GM21529 (cell line): ENCODE results near the gene RNASEL.

Experiments used
- ATAC-seq: cut with Tn5 transposase; IDR thresholded peaks from one replicate; pipeline ENCODE4 v1.9.1; 2021; ENCODE audit not compliant: unreplicated experiment

RNASEL gene

DNA sequence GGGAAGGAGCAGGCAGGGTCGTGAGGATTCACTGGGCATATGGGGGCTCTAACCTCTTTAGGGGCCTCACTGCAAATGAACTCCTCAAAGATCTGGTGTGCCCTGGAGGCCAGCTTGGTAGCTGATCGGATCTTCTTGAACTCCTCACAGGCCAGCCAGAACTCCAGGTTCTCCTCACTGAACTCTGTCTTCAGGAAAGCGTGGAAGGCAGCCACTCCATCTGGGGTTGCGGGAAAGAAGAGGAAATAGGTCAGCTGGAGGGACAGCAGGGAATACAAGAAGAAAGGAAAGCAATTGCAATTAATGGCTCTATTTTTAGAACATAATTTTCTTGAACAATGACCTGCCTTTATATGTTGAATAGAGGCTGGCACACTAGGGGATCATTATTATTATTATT, 12.9 kb upstream of the RNASEL start:
- no peak for ATAC-seq

GRCh38 chr1:182601416-182601786, 12.3 kb upstream of the RNASEL start:
- no peak for ATAC-seq

GRCh38 chr1:182600745-182601415, 11.8 kb upstream of the RNASEL start:
- no peak for ATAC-seq

- no peak for ATAC-seq
Observed at GRCh38 chr1:182600036-182600713, 11.1 kb upstream of the RNASEL start.

- no peak for ATAC-seq
Observed at GRCh38 chr1:182599339-182599738, 10.3 kb upstream of the RNASEL start.

GRCh38 chr1:182598296-182598695, 9.2 kb upstream of the RNASEL start:
- ATAC-seq: no peak

- ATAC-seq: no peak
Observed at GRCh38 chr1:182596934-182597333, 7.9 kb upstream of the RNASEL start.

GRCh38 chr1:182595641-182596240, 6.7 kb upstream of the RNASEL start:
- no peak for ATAC-seq

DNA sequence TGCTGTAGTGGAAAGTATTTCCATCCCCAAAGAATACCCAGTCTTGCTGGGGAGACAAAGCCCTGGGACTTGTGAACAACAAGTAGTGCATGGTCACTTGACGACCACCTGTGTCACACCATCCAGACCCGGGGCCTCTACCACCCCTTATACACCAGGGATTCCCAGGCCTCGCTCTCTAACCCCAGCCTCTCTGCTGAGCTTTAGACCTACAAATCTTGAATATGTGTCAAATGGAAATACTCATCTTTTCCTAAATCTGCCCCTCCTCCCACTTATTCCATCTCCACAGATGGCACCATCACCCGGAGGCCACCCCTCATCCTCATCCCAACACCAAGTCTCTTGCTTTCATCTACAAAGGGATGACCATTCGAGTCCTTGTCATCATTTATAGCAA, 875 bp upstream of the RNASEL start:
- ATAC-seq: no peak

DNA sequence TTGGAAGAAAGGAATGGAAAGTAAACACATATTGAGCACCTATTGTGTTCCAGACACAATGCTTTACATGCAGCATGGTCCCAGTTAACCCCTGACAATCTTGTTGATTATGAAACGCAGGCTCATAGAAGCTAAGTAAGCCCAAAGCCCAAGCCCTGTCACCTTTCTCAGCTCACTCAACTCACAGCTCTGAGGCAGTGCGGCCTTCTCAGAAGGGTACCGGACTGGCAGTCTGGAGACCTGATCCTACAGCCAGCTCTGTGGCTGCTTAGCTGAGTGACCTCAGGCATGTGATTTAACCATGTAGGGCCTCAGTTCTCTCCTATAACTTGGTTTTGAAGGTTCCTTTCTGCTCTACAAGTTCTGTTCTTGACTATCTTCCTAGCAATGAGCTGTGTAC, 464 bp upstream of the RNASEL start:
- ATAC-seq: no peak

- no peak for ATAC-seq
Observed at GRCh38 chr1:182587666-182588499, 1.2 kb downstream of the RNASEL start.

DNA sequence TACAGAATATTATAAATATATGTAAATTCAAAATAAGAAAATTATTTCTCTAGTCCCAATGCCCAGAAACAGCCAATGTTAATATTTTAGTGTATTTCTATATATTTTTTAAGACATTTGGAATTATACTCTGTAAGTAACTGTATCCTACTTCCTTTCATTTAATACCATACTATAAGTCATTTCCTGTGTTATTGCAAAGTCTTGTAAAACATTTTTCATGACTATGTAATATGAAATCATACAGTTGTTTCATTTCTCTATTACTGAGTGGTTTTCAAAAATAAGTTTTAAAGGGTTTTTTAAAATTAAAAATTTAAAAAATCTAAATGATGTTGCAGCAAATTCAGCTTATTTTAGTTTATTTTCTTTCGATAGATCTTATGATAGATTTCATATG, 2.0 kb downstream of the RNASEL start:
- ATAC-seq: no peak

DNA sequence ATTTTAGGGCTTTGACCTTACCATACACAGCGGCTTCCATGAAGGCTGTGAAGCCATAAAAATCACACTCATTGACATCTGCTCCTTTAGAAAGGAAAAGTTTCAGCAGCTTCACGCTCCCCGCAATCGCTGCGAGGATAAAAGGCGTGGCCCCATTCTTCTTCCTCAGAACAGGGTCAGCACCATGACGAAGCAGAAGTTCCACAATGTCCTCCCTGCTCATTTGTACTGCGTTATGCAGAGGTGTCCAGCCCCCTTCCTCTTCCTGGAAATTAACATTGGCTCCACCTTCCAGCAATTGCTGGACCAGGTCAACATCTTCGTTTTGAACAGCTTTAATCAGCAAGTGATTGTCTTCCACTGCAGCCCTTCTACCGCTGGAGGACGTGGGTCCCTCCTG, 2.7 kb downstream of the RNASEL start:
- ATAC-seq: no peak

- ATAC-seq: no peak
Observed at GRCh38 chr1:182584746-182585145, 4.3 kb downstream of the RNASEL start.

DNA sequence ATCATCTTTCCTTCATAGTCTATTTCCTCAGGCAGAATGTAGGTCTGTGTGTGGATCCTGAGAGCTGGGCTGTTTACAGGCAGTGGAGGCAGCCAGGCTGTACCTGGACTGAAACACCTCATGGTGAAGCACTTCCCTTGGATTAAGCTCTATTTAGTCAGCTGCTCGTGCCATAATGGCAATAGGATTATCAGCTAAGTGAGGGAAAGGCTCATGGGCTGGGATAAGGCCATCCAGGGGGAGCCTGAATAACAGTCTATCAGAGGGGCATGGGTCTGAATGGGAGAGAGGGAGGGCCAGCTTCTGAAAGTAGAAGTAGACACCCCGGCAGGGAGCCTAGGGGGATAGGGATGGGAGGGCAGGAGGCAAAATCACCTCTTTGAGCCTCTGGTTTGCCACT, 8.3 kb downstream of the RNASEL start:
- no peak for ATAC-seq

DNA sequence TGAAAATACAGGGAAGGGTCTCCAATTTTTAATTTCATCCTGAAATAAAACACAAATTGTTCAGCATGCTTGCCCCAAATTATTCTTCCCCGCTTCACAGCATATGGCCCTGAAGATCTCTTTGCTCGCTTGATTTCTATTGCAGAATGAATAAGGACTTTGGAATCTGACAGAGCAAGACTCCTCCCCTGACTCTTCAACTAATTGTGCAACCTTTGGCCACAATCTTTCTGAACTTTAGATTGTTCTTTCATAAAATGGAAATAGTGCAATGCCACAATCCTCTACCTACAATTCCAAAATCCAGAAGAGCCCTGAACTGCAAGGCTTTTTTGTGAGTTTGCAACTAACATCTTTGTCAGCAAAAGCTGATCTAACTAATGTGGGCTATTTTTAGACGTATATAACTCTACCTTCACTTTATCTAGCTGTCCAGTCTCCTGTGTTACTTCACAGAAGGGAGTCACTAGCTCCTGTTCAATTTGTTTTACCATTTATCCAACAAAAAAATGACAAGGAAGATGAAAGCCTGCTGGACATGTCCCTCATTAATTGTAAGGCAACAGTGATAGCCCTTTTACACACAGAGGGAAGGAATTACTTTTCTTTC, 13.4 kb downstream of the RNASEL start:
- no peak for ATAC-seq

- ATAC-seq: no peak
Observed at GRCh38 chr1:182574156-182574555, 14.9 kb downstream of the RNASEL start.

GRCh38 chr1:182570611-182570970, 18.5 kb downstream of the RNASEL start:
- ATAC-seq: no peak

DNA sequence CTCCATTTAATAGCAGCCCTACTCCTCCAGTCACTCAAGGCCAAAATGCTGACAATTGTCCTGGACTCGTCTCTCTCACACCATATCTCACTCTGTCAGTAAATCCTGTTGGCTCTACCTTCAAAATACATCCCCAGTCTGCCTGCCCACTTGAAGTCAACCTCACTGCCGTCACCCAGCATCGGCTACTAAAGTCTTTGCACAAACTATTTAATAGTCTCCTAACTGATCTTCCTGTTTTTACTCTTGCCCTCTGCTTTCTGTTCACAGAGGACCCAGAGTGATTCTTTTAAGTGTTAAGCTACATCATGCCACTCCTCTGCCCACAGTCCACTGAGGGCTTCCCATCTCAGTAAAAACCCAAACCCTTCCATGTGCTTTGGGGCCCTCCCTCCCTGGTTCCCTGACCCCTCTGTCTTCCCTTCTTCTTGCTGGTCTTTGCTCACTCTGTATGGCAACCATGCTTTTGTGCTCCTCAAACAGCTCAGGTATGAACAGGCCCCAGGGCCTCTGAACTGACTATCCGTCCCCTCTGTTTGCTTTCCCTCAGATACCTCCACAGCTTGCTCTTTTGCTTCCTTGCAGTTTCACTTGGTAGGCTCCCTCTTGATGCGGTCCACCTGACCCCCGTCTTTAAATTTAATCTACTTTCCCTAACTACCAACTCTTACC, 19.0 kb downstream of the RNASEL start:
- no peak for ATAC-seq

DNA sequence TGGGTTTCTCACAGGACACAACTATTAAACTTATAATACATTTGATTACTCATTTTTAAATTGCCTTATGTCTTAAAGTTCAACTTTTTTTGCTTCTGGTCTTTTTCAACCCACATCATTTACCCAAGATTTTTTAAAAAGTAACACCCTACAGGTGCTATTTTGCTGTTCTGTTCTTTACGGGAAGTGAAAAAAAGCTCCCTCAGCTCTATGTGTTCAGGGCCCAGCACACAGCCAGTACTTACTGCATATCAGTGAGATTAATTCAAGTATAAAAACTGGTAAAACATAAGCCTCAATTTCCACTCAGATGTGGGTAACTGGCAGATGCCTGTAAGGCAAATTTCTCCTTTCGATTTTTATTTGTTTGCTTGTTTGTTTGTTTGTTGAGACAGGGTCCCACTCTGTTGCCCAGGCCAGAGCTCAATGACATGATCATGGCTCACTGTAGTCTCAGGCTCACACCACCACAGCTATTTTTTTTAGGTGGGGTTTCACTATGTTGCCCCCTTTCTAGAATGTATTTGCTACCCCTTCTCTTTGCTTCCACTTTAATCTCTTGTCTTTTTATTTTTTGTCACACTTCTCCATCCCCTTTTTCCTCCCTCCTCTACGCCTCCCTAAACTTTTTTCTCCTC, 20.3 kb downstream of the RNASEL start:
- no peak for ATAC-seq
